HG03439 (cell line): ENCODE results near the gene GUCY1B1.

Experiments used
- ATAC-seq: cut with Tn5 transposase; IDR thresholded peaks from one replicate; pipeline ENCODE4 v1.9.1; 2021; ENCODE audit warnings: mild to moderate bottlenecking, moderate library complexity; ENCODE audit not compliant: unreplicated experiment

Gene GUCY1B1

DNA sequence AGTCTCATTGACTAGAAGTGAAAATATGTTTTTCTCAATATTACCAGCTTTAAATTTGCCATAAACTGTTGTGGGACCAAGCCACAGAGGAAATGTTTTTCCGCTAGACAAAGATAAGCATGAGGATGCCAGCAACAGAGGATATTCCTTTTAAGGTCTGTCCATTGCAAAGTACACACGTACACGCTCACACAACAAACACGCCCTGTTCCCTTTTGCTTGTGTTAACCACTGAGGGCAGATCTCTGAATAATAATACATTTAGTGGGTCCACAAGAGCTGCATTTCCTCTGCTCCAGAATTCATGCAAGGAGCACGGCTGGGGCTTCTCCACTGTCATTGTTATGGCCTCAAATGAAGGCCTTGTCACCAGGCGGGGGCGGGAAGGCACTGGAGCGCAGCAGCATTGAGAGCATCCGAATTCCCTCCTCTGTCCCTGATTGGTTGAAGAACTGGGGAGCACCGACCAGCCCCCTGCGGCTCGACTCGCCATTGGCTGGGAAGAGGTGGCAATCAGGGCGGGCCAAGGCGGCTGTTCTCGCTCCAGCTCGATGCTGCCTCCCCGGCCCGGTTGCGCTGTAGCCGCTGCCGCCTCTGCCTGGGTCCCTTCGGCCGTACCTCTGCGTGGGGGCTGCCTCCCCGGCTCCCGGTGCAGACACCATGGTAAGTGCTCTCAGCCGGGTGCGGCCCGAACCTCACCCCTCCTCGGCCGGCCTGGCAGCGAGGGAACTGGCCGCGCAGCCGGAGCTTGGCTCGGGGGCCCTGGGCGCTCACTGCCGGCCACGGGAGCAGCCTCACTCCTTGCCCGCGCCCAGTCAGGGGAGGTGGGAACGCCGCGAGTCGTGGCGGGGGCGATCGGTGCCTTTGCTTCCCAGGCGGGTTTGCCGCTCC lies at the start of gene GUCY1B1:
GUCY1B1 (plus strand) TSS at position 541 of the 891 bp plus-strand sequence; CDS start at position 661, 120 bp downstream.
- peak; percentile 98 for ATAC-seq

DNA sequence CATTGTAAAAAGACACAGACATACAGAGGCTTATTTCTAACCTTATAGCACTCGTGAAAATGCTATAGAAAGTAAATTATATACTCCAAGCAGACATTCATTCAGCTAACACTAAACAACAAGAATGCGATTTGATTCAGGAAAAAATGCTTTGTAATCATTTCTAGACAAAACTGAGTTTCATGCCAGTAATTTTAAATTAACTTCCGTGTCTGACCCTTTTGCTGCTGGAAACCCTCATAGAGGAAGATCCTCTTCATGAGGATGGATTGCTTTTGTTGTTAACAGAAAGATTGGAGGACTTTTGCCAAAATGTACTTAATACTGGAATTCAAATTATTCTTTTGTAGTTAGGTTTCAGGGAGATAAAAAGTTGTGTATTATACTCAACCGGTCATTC lies 48.9 kb upstream of the GUCY1B1 start:
- no peak for ATAC-seq

DNA sequence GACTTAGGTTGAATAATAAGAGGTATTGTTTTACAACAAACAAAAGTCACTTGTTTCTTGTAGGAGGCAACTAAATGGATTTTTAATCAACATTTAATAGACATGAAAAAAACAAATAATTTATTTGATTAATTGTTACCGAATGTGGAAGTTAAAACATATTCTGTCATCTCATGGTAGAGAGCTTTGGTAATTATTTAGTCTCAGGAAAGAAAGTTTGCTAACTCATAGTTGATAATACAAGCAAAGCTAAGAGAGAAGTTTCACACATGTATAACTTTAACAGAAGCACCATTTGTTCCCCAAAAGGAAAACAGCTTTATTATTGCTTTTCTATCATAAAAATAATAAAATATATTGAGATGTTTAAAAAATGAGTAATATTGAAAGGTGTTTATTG lies 47.3 kb upstream of the GUCY1B1 start:
- ATAC-seq, result no peak

DNA sequence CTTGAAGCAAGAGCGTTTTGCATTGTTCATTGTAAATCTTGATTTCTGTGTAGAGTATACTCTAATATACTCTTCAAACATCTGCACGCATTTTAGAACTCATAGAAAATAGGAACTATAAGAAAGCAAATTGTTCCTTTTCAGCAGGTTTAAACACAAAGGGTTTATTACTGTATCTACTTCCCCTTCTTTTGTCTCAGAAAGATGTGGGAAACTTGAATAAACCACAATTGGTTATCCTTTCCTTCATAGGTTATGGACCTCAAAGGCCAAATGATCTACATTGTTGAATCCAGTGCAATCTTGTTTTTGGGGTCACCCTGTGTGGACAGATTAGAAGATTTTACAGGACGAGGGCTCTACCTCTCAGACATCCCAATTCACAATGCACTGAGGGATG lies 46.0 kb upstream of the GUCY1B1 start:
- ATAC-seq, result no peak

DNA sequence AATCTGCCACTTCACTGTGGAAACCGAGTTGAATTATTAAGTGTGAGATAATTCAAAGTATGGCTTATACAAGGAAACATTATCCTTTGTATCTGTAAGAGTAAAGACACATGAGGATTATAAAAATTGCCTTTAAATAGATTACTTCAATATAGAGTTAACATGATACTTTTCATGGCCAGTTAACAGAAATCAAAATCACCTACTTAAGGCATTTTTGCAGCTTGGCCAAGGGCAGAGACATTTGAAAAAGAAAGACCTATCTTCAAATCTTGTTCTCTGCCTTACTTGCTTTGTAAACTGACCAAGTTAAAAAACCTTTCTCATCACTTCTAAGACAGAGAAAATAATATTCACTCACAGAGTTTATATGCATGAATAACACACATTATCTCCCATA lies 44.9 kb upstream of the GUCY1B1 start:
- ATAC-seq, result no peak

DNA sequence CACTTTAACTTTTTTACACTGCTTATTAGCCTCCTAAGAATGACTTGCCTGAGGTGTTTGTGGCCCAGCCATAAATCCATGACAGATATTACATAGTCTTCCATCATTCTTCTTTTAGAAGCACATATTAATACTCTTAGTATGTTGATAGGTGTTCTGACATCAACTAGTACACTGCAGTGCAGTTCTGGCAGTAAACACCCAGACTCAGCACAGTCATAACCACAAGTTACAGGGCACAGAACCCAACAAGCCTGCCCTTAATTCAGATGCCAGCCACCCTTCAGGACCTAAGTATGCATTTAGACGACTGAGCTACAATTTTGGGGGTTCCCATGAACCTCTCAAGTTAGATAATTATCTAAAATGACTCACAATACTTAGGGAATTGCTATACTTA lies 36.5 kb upstream of the GUCY1B1 start:
- ATAC-seq, result no peak

DNA sequence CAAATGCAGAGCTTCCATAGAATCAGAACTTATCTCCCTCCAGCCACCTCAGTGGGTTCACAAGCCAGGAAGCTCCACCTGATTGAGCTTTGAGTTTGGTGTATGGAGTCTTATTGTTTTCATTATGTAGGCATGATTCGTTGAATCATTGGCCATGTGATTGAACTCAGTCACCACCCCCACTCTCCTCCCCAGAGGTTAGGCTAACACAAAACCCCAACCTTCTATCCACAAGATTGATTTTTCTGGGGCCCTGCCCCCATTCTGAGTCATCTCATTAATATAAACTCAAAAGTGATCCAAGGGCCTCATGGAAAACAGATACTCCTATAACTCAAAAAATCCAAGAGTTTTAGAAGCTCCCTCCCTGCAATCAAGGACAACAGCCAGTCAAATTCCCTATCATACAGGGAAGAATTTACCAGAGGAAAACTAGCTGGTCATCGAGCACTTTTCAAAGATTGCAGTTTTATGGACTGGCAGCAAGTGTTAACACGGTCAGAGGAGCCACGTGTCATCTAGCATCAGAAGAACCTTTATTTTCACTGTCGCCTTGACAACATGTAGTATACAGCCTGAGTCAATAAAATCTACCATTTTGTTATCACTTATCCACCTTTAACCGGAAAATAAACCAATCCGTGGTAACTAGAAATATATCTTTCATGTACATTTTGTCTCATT lies 35.9 kb upstream of the GUCY1B1 start:
- ATAC-seq, result no peak

DNA sequence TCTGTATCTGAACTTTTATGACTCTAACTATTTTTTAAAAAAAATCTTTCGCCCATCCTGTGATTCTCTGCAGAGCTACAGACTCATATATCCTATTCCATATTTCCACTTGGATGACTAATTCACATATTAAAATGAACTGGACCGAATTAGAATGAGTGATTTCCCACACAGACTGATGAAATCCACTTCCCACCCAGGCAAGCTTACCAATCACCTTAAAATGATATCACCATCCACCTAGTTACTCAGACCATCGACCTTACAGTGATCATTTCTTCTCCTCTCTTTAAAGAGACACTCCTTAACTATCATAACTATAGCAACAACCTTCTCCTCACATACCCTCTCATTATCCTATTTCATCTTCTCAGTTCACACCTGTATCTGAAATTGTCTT lies 34.1 kb upstream of the GUCY1B1 start:
- ATAC-seq, result no peak

DNA sequence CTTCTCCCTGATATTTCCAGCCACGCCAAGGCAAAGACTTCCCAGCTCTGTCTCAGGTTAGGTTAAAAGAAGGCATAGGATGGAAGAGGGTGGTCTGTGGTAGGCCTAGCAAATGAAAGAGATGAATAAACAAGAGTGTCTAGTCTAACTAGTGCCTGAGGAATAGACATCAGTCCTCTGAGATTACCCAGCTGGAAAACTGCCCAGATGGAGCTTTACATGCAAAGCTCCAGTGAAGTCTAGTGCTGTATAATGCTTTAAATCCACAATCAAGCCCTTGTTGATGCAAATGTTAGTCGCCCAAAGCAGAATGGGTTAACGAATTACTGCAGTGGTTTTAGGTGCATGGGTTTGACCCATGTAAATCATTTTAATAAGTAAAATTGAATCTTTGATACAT lies 24.8 kb upstream of the GUCY1B1 start:
- ATAC-seq, result no peak

DNA sequence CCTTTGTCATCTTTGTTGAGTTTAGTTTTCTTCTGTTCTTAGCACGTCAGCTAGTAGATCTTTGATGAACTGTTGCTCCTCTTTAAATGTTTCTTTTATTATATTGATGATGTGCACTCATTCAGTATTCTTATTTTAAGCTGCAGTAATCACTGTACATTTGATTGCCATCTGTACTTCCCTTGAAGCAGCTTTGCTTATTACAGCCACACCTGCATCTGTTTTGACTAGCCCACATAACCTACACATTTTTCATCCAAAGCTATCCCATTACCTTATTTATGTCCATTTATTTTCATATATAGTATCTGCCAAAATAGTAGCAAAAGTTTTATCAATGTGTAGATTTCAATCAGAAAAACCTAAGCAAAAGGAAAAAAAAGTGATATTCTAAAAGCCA lies 23.9 kb upstream of the GUCY1B1 start:
- no peak for ATAC-seq

DNA sequence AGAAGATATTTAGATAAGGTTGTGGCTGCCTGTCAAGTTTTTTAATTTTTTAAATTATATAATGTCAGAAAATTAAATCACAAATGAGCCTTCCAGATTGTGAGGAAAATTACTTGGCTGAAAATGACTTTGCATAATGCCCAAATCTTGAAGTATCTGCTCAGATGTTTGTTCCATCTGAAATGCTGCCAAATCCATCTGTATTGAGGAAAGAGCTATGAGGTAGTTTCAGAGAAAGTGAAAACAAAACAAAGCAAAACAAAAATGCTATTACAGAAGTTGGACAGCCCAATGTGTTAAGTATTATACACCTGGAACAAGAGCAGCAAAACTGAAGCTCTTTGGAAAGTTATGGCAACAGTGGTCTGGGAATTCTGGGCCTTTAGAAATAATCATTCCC lies 23.3 kb upstream of the GUCY1B1 start:
- no peak for ATAC-seq

DNA sequence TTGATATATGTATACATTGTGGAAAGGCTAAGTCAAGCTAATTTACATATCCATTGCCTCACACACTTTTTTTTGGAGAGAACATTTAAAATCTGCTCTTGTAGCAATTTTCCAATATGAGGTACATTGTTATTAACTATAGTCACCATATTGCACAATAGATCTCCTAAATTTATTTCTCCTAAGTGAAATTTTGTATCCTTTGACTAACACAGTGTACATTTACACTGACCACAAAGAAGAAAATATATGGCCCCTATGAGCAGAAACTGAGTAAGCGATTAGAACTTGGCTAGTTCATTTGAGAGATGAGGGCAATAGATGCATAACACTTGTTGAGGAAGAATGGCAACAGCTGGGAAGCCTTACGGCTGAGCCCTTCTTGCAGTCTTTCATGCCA lies 20.3 kb upstream of the GUCY1B1 start:
- ATAC-seq, result no peak

DNA sequence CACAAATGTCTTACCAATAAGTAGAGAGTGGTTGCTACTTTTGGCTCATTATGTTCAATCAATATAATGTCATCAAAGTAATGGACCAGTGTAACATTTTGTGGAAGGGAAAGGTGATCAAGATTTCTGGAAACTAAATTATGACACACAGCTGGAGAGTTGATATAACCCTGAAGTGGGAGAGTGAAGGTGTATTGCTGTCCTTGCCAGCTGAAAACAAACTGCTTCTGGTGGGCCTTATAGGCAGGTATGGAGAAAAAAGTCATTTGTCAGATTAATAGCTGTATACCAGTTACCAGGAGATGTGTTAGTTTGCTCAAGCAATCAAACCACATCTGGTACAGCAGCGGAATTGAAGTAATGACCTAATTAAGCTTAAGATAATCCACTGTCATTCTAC lies 17.3 kb upstream of the GUCY1B1 start:
- no peak for ATAC-seq

DNA sequence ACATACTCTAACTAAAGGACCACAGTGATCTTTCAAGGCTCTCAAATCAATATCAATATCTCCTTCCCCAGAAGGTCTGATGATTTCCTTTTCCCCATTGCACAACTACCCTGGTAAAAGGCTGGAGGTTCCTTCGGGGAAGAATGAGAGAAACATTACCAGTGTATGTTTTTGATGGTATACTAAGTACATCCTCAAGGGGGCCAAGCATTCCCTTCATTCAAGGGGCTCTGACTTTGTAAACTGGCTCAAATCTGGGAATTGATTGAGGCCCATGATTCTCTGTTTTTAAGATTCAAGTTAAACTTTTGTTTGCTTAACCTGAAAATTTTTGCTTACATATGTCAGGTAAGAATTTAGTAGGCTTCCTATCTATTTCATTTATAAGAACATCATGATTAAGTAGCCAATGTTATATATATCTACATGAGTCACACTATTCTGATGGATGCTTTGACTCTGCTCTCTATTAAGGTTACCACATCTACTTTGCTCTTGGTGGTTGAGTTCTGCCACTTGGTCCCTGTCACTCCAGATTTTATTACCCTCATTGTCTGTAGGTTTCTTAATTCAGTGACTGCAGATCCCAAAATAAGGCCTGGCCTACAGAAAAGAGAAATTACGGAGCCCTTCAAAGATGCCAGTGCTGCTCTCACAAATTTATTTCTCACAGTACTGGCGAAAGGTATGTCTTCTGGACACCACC lies 16.4 kb upstream of the GUCY1B1 start:
- ATAC-seq, result no peak

DNA sequence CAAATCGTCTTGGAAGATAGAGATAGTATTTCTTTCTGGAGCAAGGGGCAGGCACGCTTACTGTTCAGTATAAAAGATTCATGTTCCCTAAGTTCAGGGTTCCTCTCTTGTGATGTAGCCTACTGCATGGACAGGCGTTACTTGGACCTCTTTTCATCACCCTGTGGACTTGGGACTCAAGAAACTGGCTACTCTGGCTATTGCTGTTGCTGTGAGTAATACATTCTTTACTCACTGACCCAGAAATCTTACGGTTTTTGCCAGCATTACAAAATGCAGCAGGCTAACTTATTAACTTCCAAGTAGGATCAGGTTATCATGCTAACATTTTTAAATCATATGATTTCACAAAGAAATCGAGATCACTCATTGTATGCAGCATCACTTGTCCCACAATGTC lies 12.8 kb upstream of the GUCY1B1 start:
- ATAC-seq, result no peak

DNA sequence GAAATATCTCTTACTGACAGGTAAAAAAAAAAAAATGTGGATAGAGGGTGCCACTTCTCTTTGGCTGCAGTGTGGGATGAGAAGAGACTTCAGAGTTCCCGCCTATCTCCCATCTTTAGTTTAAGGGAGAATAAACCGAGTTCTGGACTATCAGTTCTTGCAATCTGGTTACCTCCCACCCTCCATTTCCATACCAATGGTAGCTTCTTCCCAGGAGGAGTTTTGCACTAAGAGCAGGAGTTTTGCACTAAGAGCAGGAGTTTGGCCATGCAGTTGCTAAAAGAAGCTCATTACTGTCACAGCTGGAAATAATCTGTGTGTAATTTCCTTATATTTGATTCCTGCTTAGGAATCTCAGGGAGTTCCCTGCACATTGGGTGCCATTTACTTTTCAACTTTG lies 10.8 kb upstream of the GUCY1B1 start:
- no peak for ATAC-seq

DNA sequence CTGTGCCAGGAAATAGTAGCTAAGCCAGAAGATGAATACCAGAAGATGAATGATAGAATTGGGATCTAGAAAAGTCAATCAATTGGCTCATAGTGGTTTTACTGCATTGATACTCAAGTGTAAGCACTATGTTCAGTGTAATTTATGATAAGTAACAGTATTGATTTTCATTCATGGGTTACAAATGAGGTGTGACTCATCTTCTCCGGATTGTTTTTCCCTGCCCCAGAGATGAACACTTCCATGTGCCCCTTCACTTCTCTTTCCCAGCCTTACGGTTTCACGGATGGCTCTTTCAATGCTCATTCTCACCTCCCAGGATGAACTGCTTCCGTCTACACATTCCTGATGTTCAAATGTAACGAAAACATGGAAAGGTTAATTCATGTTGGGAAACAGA lies 9.8 kb upstream of the GUCY1B1 start:
- no peak for ATAC-seq

DNA sequence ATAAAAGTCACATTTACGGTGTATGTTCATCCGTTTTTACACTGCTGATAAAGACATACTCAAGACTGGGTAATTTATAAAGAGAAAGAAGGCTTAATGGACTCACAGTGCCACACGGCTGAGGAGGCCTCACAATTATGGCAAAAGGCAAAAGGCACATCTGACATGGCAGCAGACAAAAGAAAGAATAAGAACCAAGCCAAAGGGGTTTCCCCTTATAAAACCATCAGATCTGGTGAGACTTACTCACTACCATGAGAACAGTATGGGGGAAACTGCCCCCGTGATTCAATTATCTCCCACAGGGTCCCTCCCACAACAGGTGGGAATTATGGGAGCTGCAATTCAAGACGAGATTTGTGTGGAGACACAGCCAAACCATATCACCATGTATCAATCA lies 7.3 kb upstream of the GUCY1B1 start:
- ATAC-seq, result no peak

DNA sequence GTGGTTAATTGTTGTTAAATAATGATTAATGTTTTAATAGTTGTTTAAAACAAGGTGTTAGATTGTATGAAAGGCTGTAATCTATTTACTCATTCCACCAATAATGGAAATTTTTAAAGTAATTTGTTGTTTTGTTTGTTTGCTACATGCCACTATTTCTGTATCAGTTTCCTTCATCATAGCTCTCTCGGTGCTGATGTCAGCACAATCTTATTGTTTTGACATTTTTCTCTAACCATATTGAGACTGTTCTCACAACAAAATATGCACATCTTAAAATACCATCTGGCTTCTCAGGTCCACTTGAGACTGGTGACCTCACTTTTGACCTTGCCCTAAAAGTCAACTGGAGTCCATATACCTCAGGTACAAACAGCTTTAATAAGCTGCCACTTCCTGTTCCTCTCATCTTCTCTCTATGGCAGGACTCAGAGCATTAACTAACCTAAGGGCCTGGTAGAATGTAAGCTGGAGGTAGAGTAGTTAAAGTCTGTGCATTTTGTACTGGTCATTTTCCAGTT lies 1.0 kb upstream of the GUCY1B1 start:
- ATAC-seq, result no peak

DNA sequence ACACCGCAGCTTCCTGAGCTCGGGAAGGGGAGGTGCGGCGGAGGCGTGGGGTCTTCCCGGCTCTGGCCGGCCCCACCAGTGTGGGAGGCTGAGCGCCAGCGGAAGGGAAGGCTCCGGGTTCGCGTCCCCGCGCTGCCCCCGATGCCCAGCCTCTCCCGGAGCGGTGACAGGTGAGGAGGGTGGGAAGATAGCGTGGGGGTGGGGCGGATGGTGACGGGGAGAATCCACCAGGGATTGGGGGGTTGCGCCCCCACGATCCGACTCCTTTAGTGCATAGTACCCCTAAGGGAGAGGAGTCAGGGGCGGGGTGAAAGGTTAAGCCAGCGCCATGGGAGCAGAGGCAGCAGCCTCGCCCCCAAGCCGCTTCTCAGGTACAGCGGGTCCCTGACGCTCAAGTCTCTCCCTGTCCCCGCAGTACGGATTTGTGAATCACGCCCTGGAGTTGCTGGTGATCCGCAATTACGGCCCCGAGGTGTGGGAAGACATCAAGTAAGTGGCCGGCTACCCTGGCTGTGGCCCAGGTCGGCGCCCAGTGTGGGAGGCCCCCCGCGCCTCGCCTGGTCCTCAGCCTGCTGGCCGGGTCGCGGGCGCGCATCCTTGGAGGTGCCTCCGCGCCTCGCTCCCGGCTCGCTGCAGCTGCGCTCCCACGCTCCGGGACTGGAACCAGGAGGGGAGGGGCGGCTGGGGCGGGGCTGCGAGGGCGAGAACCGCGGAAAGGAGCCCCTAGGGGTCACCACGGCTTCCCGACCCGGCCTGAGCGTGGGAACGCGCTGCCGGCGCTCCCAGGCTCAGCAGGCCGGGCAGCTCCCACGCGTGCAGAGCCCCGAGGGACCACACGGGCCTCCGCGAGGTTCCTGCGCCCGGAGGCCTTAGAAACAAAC lies 791 bp downstream of the GUCY1B1 start:
- peak; percentile 23 for ATAC-seq

DNA sequence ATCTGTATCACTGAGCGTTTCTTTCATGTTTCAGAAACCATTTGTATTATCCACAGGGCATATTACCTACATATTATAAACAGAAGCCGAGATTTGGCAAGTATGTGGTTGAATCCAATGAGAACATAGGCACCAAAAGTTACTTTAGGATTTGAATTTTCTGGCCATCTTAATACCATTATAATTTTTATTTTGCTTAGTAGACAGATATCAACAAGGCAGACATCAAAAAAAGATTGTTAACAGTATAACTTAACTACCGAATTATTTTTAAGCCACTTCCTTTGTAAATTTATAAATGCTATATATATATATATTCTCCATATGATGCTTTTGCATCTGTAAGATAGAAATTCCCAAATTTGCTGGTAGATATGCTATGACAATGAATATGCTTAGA lies 2.2 kb downstream of the GUCY1B1 start:
- ATAC-seq, result no peak
